B cell (primary cell): ENCODE measurements around the gene MAN2A1. TPM values are rescaled to one million over a fixed set of nuclear protein-coding genes. Genes with fewer than 3 reads are reported as not detected.
A peak's percentile ranks its signal among the peaks of the same experiment; 100 is the strongest.

Experiments
- ATAC-seq: fragments of 200-7000 bp; cut with Tn5 transposase; one replicate; pipeline ENCODE4 v1.10.0; 2021; ENCODE audit warnings: low read depth, mild to moderate bottlenecking, moderate number of reproducible peaks, moderate library complexity
- CTCF ChIA-PET: fragments of 350-600 bp; sonication (Branson Sonifier 250); formaldehyde crosslinking; loops from one replicate; lab custom pipeline; 2021; ENCODE audit warnings: antibody characterized with exemption, inconsistent platforms; lab: Charles Lee
- POLR2A ChIA-PET: fragments of 350-600 bp; sonication (Branson Sonifier 250); formaldehyde crosslinking; loops from one replicate; lab custom pipeline; 2021; ENCODE audit warnings: antibody characterized with exemption; lab: Charles Lee
- DNase-seq: peaks from one replicate; pipeline ENCODE4 v3.0.0; 2013
- H2AFZ ChIP-seq: 2 replicates; pipeline ENCODE4 v1.6.1; 2012; ENCODE audit warnings: mild to moderate bottlenecking, low read depth, low read length; ENCODE audit not compliant: insufficient read depth, poor library complexity, severe bottlenecking
- H3K27ac ChIP-seq, 2 donors: 1 replicate in 1 of 2; 2 replicates in 1 of 2; pipeline ENCODE4 v1.5.1; 2012 to 2013; ENCODE audit warnings: low read length in 2 of 2, mild to moderate bottlenecking in 2 of 2, moderate library complexity in 1 of 2
- H3K27me3 ChIP-seq, 4 experiments: fragments of 200-600 bp in 1 of 4; sonication (generic) in 1 of 4; replicated peaks in 1 of 4; 1 replicate in 2 of 4; 2 replicates in 2 of 4; pipeline versions ENCODE4 v1.6.1 to v1.7.0; 2013 to 2016; ENCODE audit warnings: low read length in 3 of 4, mild to moderate bottlenecking in 2 of 4, mixed read lengths in 1 of 4, moderate library complexity in 1 of 4; ENCODE audit not compliant: insufficient read depth in 4 of 4, control insufficient read depth in 3 of 4; ENCODE audit errors: control extremely low read depth in 1 of 4
- H3K36me3 ChIP-seq, 2 experiments: replicated peaks in 1 of 2; 1 replicate in 1 of 2; 2 replicates in 1 of 2; pipeline versions ENCODE4 v1.6.1 to v1.7.1; 2013; ENCODE audit warnings: low read length in 1 of 2; ENCODE audit not compliant: insufficient read depth in 2 of 2, control insufficient read depth in 1 of 2; ENCODE audit errors: control extremely low read depth in 1 of 2, extremely low read depth in 1 of 2
- H3K4me1 ChIP-seq, 2 donors: fragments of 200-600 bp in 1 of 2; sonication (generic) in 1 of 2; 1 replicate in 1 of 2; 2 replicates in 1 of 2; pipeline versions ENCODE4 v1.5.1 to v1.6.1; 2013 to 2017; ENCODE audit warnings: low read length in 2 of 2; ENCODE audit not compliant: control insufficient read depth in 2 of 2, insufficient read depth in 2 of 2
- H3K4me2 ChIP-seq: replicated peaks from 2 replicates; pipeline ENCODE3; 2012; ENCODE audit warnings: mild to moderate bottlenecking, low read depth, low read length; ENCODE audit not compliant: poor library complexity, severe bottlenecking
- H3K4me3 ChIP-seq, 5 experiments: fragments of 200-600 bp in 1 of 5; sonication (generic) in 1 of 5; 1 replicate in 3 of 5; 2 replicates in 2 of 5; pipeline versions ENCODE4 v1.5.1 to v1.7.0; 2011 to 2016; ENCODE audit warnings: low read length in 4 of 5, mild to moderate bottlenecking in 4 of 5, low read depth in 2 of 5, control low read depth in 1 of 5, moderate library complexity in 1 of 5; ENCODE audit not compliant: insufficient read depth in 1 of 5; ENCODE audit errors: control extremely low read depth in 1 of 5, extremely low read depth in 1 of 5
- H3K79me2 ChIP-seq: fragments of 200-600 bp; sonication (generic); one replicate; pipeline ENCODE4 v1.6.0; 2016; ENCODE audit warnings: low read length; ENCODE audit not compliant: control insufficient read depth, insufficient read depth
- H3K9ac ChIP-seq: fragments of 200-600 bp; sonication (generic); 2 replicates; pipeline ENCODE4 v1.6.1; 2017; ENCODE audit warnings: mild to moderate bottlenecking, low read length, moderate library complexity
- H3K9me3 ChIP-seq, 3 donors: one replicate each; pipeline versions ENCODE4 v1.6.1 to v1.7.1; 2013; ENCODE audit warnings: low read length in 2 of 3; ENCODE audit not compliant: control insufficient read depth in 2 of 3, insufficient read depth in 1 of 3; ENCODE audit errors: control extremely low read depth in 1 of 3
- H4K20me1 ChIP-seq: 2 replicates; pipeline ENCODE4 v1.6.0; 2012; ENCODE audit warnings: mild to moderate bottlenecking, low read length; ENCODE audit not compliant: insufficient read depth, control insufficient read depth, poor library complexity, severe bottlenecking
- H3K27ac Mint-ChIP-seq: one replicate; pipeline ENCODE4 v1.8.0; 2021; ENCODE audit warnings: mixed read lengths
- H3K27me3 Mint-ChIP-seq: one replicate; pipeline ENCODE4 v1.8.0; 2021; ENCODE audit warnings: mixed read lengths
- H3K4me1 Mint-ChIP-seq: one replicate; pipeline ENCODE4 v1.8.0; 2021; ENCODE audit warnings: mixed read lengths
- H3K4me3 Mint-ChIP-seq: one replicate; pipeline ENCODE4 v1.8.0; 2021; ENCODE audit warnings: mixed read lengths
- H3K9me3 Mint-ChIP-seq: one replicate; pipeline ENCODE4 v1.8.0; 2022; ENCODE audit warnings: mixed read lengths; ENCODE audit not compliant: insufficient read depth
- CTCF ChIP-seq: fragments of 200-600 bp; IDR thresholded peaks from one replicate; pipeline ENCODE4 v1.8.0; 2022; ENCODE audit warnings: antibody characterized with exemption, mild to moderate bottlenecking
- EZH2 ChIP-seq: IDR thresholded peaks from 2 replicates; pipeline ENCODE4 v1.6.1; 2012; ENCODE audit warnings: borderline replicate concordance, low read depth, mild to moderate bottlenecking, moderate library complexity, low read length; ENCODE audit not compliant: insufficient read depth, poor library complexity, severe bottlenecking
- WGBS: methylation state at CpG from one replicate; pipeline ENCODE4 v1.1.5; 2013; ENCODE audit warnings: missing lambda C conversion rate; ENCODE audit not compliant: insufficient coverage; 5-methylcytosine and 5-hydroxymethylcytosine counted together
- intact Hi-C: fragments of 100-400 bp; cut with micrococcal nuclease; formaldehyde crosslinking; loops from one replicate; pipeline ENCODE4 v1.10.0; 2022
- polyA plus RNA-seq: library from polyadenylated mRNA; depleted of rRNA; stranded (reverse); fragments of >200 nt; gene quantifications from 2 replicates; pipeline ENCODE4 v1.2.3, GENCODE V29; 2012
- total RNA-seq, 2 donors: library from RNA; stranded (reverse); fragments of 120-200 nt in 1 of 2; gene quantifications; 1 replicate in 1 of 2; 2 replicates in 1 of 2; pipeline versions ENCODE4 v1.2.3 to v1.2.4, GENCODE V29; 2013 to 2022

Gene MAN2A1
- total and polyA plus RNA-seq, 2 donors (not counting 1 experiment from before 2014, with no cell fraction given): 12.7 to 55.0 TPM

GRCh38 chr5:109694451-109694891, 4.7 kb downstream of the MAN2A1 start:
- Histone ChIP-seq H3K9me3 (no peaks in the 10 kb centered on the region), H3K79me2 (peaks cover 76% of the 10 kb centered on the region), H3K4me3 (no peak overlapping the region), H3K27me3 (no peaks in the 10 kb centered on the region), H3K4me1 (peaks cover 61 to 74% of the 10 kb centered on the region in 2 donors), H3K36me3 (peaks cover 0 to 1% of the 10 kb centered on the region in 2 experiments), H4K20me1 (no peaks in the 10 kb centered on the region), H3K9ac (no peak overlapping the region), H3K27ac (peak overlapping the region; percentile 76), H3K4me2 (peak overlapping the region; percentile 73), H2AFZ (no peak overlapping the region)
- Mint-ChIP-seq H3K9me3 (no peaks in the 10 kb centered on the region), H3K4me3 (peak overlapping the region; percentile 86), H3K27ac (peak overlapping the region; percentile 93), H3K4me1 (peaks cover 81% of the 10 kb centered on the region), H3K27me3 (no peaks in the 10 kb centered on the region)
- TF ChIP-seq EZH2 (no peak), CTCF (no peak)
- no peak for ATAC-seq
- no peak for DNase-seq
- intact Hi-C loops: loop anchor here (5.0 to 10.0 kb wide), 3 partner anchors 148 to 1820 kb away; partner anchors contain the start of genes CAMK4 and STARD4
- ChIA-PET POLR2A (no interaction called here), CTCF (interaction anchor here (1.3 kb wide), 1 partner anchor 47 kb away, joined by 3 read pairs; no protein-coding TSS in a partner anchor)
- WGBS: no CpG with 5 or more reads among the region's 1 CpG
